Suprapubic skin (tissue), 4 donors: ENCODE results near the gene RNPEPL1.

ENCODE experiments used
- EP300 ChIP-seq: sonication (generic); formaldehyde crosslinking; IDR thresholded peaks from one replicate; pipeline ENCODE4 v1.6.1; 2017; ENCODE audit warnings: antibody characterized with exemption
- POLR2A ChIP-seq, 2 donors: fragments of 450-650 bp; IDR thresholded peaks; one replicate each; pipeline ENCODE4 v1.6.1; 2017; ENCODE audit warnings: antibody characterized with exemption in 2 of 2, mild to moderate bottlenecking in 2 of 2, moderate library complexity in 2 of 2
- POLR2AphosphoS5 ChIP-seq, 3 donors: sonication (generic); formaldehyde crosslinking; IDR thresholded peaks; one replicate each; pipeline ENCODE4 v1.6.1; 2017; ENCODE audit warnings: antibody characterized with exemption in 3 of 3
- TF ChIP-seq, protein P1 (sequence below), 2 donors: fragments of 200-600 bp in 1 of 2; fragments of 450-650 bp in 1 of 2; sonication (generic) in 1 of 2; IDR thresholded peaks; one replicate each; pipeline ENCODE4 v1.5.1; 2016 to 2019; ENCODE audit warnings: antibody characterized with exemption in 2 of 2, mild to moderate bottlenecking in 1 of 2, moderate library complexity in 1 of 2

DNA sequence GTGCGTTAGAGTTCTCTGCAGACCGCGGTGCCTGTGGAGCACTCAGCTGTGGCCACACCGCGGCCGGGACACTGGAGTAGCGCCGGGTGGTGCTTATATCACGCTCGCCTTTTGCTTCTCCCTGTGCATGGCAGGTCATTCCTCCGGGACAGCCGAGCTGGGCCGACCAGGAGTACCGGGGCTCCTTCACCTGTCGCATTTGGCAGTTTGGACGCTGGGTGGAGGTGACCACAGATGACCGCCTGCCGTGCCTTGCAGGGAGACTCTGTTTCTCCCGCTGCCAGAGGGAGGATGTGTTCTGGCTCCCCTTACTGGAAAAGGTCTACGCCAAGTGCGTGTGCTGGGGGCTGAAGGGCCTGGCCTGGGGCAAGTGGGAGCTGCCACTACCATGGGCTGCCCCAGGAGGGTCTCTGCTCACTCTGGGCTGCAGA is 22.4 kb downstream of the RNPEPL1 start:
- TF ChIP-seq POLR2AphosphoS5 (IDR thresholded peaks at IDR 0.05) = no peak
- TF ChIP-seq, protein P1, sequence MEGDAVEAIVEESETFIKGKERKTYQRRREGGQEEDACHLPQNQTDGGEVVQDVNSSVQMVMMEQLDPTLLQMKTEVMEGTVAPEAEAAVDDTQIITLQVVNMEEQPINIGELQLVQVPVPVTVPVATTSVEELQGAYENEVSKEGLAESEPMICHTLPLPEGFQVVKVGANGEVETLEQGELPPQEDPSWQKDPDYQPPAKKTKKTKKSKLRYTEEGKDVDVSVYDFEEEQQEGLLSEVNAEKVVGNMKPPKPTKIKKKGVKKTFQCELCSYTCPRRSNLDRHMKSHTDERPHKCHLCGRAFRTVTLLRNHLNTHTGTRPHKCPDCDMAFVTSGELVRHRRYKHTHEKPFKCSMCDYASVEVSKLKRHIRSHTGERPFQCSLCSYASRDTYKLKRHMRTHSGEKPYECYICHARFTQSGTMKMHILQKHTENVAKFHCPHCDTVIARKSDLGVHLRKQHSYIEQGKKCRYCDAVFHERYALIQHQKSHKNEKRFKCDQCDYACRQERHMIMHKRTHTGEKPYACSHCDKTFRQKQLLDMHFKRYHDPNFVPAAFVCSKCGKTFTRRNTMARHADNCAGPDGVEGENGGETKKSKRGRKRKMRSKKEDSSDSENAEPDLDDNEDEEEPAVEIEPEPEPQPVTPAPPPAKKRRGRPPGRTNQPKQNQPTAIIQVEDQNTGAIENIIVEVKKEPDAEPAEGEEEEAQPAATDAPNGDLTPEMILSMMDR (IDR thresholded peaks at IDR 0.05) = no peak
- no peak for TF ChIP-seq EP300
- TF ChIP-seq POLR2A (IDR thresholded peaks at IDR 0.05) = no peak
